A172 (cell line): ENCODE measurements around the gene DISC1. TPM values are rescaled to one million over a fixed set of nuclear protein-coding genes. Genes with fewer than 3 reads are reported as not detected.
"Not testable (repeated sequence)": the region's sequence is repeated elsewhere in the genome, so short reads cannot be mapped to it uniquely, and the experiment has no call there.

Source experiments
- DNase-seq: peaks from one replicate; pipeline ENCODE4 v3.0.0-alpha.2; 2015; ENCODE audit warnings: low spot score
- total RNA-seq: library from RNA; depleted of rRNA; stranded (reverse); fragments of >200 nt; shearing (Covaris generic); gene quantifications from 2 replicates; pipeline ENCODE4 v1.2.3, GENCODE V29; 2014

The DISC1 gene
- total RNA-seq, 1 experiment from 2014 or later = 5.0 TPM

- DNase-seq = no peak
Observed at GRCh38 chr1:231668826-231669225, 42.2 kb downstream of the DISC1 start.

GRCh38 chr1:231669864-231670621 lies 43.5 kb downstream of the DISC1 start:
- DNase-seq = not testable (repeated sequence)

DNA sequence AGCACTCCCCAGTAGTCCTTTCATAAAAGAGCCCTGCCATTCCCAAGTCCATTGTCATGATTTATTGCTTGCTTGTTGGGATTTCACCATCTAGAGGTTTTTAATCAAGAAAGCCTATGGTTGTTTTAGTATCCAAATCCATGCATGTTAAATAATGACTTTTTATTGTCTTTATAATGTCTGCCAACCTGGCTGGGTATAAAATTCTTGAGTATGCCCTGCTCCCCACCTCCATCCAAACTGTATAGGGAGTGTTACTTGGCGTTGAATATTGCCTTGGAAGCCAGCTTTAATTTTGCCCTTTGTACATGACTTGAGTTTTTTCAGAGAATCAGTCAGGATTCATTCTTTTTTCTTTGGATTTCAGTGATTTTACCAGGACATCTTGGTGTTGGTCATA lies 44.2 kb downstream of the DISC1 start:
- no peak for DNase-seq

DNA sequence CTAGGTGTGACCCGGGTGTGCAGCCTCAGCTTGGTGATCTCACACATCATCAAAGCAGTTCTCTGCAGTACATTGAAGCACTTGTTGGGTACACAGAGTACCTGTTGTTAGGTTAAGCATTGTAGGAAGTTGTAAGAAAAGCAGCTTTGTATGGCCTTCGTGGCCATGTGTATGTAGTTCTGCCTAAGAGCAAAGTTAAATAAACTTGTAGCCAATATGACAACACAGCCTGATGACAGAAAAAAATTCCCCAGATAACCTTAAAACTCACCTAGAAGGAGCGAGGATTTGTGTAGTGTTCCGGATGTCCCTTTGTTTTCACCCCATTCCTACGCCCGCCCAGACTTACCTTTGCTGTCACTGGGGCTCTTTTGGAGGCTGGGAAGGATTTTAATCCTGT lies 48.0 kb downstream of the DISC1 start:
- no peak for DNase-seq

DNA sequence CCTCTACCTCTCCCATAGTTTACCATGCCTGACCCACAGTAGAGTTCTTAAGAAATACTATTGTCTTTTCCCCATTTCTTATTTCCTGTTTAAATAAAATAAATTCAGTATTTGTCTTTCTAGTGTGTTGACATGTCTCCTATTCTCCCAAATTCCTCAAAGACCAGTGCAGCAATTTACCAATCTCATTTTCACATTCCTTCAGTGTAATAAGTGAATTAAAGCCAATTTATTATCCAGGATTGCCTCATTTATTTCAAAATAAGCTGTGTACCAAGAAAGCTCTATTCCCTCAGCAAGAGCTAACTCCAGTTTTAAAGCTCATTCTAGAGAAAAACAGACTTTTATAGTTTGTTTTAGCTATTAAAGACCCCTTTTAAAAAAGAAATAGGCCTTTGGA lies 49.9 kb downstream of the DISC1 start:
- no peak for DNase-seq

- no peak for DNase-seq
Observed at GRCh38 chr1:231677442-231677841, 50.9 kb downstream of the DISC1 start.

DNA sequence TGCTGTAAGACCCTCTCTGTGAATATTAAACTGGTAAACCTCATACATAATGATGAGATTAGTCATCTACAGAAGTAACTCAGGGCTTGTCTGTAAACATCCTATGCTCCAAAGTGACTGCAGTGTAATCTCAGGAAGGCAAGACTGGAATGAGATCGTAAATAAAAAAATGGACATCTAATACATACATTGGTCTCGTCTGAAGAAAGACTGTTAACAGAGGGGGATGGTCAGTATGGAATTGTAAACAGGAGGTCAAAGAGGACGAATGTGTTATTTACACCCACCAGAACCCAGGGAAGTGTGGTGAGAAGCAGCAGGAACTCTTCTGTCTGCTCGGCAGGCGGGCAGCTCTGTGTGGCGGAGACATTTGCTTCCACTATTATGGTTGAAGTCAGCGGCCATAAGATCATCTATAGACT lies 51.4 kb downstream of the DISC1 start:
- DNase-seq = no peak

DNA sequence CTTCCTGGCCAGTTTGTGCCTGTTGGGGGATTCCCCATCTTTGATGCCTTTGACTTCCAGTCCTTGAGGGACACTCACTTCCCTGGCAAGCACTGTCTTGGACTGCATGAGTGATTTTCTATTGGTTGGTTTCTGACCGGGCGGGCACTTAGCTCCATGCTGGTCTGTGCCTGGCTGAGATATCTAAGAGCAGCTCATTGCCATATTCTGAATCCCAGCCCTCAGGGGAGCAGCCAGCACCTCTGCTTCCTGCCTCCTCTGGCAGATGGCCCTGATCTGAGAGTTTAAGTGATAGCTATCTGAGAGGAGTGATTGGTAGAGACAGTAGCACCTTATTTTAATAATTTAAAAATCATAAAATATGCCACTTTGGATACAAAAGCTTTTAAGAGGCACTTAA lies 52.5 kb downstream of the DISC1 start:
- peak; percentile 31 for DNase-seq

GRCh38 chr1:231681006-231681405 lies 54.4 kb downstream of the DISC1 start:
- no peak for DNase-seq

GRCh38 chr1:231682779-231683178 lies 56.2 kb downstream of the DISC1 start:
- no peak for DNase-seq

- no peak for DNase-seq
Observed at GRCh38 chr1:231683439-231684165, 57.0 kb downstream of the DISC1 start.

GRCh38 chr1:231684356-231685244 lies 58.0 kb downstream of the DISC1 start:
- peak; percentile 63 for DNase-seq

GRCh38 chr1:231686384-231686783 lies 59.8 kb downstream of the DISC1 start:
- DNase-seq = no peak

DNA sequence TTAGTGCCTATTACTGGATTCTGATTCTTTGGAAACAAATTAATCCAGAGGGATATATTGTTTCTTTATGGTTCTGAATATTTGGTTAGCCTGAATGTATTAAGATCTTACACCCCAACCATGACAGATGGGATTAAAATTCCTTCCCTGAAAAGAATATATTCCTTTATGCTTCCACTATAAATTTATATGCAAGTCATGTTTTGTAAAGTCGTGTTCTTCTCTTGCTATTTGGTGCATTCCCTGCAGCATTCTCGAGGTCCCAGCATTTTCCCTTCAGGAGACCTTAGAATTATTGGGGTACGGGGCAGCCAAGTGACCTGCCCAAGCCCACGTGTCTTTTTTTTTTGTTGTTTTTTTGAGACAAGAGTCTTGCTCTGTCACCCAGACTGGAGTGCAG lies 62.4 kb downstream of the DISC1 start:
- DNase-seq = no peak

- DNase-seq = no peak
Observed at GRCh38 chr1:231690059-231690458, 63.5 kb downstream of the DISC1 start.

DNA sequence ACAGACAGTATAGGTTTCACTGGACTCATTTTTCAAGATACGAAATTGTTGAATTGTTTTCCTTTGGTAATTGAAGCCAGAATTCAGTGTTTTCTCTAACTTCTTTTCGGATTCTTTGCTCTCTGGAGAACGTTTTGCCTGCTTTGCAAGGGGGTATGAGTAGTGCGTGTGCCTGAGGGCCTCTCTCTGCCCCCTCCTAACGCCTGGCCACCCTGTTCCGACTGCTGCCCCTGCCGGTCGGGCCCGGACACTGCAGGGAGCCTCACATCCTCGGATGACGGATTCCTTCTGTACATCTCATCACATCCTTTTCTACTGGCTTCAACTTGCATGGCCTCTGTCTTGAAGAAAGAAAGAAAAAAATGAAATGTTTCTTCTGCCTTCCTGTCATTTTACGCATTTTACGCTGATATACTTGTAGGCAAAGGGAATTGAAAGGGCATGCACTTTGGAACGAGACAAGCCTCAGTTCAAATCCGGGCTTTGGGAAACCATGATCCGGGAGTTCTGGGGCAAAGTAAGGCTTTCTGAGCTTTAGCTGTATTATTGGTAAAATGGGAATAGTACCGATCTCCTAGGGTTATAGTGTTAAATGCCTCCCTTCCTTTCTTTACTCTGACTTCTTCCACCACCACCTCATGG lies 65.1 kb downstream of the DISC1 start:
- DNase-seq = peak; percentile 28

- DNase-seq = no peak
Observed at GRCh38 chr1:231693361-231694074, 66.9 kb downstream of the DISC1 start.

DNA sequence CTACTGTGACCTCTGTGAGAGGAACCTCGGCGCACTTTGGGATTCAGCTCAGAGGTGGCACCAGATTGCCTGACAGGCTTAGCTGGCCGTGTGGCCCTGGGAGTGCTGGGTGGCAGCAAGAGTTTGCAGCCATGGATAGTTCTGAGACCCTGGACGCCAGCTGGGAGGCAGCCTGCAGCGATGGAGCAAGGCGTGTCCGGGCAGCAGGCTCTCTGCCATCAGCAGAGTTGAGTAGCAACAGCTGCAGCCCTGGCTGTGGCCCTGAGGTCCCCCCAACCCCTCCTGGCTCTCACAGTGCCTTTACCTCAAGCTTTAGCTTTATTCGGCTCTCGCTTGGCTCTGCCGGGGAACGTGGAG lies 67.5 kb downstream of the DISC1 start:
- no peak for DNase-seq

DNA sequence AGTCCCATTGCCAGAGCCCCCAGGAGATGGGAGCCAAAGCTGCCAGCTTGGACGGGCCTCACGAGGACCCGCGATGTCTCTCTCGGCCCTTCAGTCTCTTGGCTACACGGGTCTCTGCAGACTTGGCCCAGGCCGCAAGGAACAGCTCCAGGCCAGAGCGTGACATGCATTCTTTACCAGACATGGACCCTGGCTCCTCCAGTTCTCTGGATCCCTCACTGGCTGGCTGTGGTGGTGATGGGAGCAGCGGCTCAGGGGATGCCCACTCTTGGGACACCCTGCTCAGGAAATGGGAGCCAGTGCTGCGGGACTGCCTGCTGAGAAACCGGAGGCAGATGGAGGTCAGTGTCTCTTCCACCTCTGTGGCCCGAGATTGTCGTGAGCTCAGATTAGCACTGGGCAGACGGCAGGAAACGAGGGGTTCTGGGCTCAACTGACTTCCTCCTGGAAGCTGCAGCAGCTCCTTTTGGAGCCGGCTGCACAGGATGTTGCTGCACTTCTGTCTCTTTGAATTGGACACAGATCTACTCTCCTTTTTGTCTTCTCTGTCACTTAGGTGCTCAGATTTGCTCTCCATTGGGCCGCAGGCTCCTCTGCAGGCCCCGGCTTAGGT lies 68.0 kb downstream of the DISC1 start:
- no peak for DNase-seq

DNA sequence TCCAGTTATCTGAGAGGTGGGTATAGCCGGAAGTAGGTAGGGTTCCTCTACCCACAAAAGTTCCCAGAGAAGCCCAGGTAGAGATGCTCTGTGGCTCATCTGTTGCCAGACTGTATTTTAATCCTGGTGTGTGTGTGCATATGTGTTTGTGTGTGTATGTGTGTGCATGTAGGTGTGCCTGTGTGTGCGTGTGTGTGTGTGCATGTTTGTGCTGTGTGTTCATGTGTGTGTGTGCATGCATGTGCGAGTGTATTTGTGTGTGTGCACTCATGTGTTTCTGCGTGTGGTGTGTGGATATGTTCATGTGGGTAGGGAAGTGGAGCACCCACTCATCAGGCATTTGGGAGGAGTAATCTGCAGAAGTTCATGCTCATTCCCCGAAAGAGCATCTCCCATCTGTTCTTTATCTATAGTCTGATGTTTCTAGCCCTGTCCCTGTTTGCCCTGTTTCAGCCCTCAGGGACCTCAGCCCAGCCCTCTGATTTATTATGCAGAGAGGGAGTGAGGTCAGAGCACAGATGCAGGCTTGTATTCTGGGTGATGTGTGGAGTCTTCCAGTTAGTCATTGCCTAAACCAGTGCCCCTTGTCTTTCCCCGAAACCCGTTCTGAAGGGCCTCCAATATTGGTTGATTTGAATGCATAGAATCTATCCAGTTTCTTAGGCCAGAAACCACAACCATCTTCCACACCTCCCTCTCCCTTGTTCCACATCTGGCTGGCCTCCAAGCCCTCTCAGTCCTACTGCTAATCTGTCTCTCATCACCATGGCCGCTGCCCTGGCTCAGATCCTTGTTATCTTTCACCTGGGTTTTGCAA lies 69.1 kb downstream of the DISC1 start:
- no peak for DNase-seq
